ENCODE data around the gene COL8A1. TPM values are rescaled to one million over a fixed set of nuclear protein-coding genes. Genes with fewer than 3 reads are reported as not detected.

The COL8A1 gene
- total RNA-seq, 1 donor from 2014 or later: 0.22 TPM

GRCh38 chr3:99757966-99758365 lies 119.6 kb downstream of the COL8A1 start:
- intact Hi-C loops (cut with micrococcal nuclease): no loop called here

- intact Hi-C loops (cut with micrococcal nuclease): no loop called here
Measured at GRCh38 chr3:99758502-99759177, 120.2 kb downstream of the COL8A1 start.

GRCh38 chr3:99760031-99760430 lies 121.6 kb downstream of the COL8A1 start:
- intact Hi-C loops (cut with micrococcal nuclease): no loop called here

- intact Hi-C loops (cut with micrococcal nuclease): no loop called here
Measured at GRCh38 chr3:99760629-99761028, 122.2 kb downstream of the COL8A1 start.

- intact Hi-C loops (cut with micrococcal nuclease): no loop called here
Measured at GRCh38 chr3:99761415-99762165, 123.2 kb downstream of the COL8A1 start.

GRCh38 chr3:99762901-99763300 lies 124.5 kb downstream of the COL8A1 start:
- intact Hi-C loops (cut with micrococcal nuclease): no loop called here

- intact Hi-C loops (cut with micrococcal nuclease): no loop called here
Measured at GRCh38 chr3:99764377-99764776, 126.0 kb downstream of the COL8A1 start.

GRCh38 chr3:99765042-99765942 lies 126.9 kb downstream of the COL8A1 start:
- intact Hi-C loops (cut with micrococcal nuclease): no loop called here

GRCh38 chr3:99767291-99767690 lies 128.9 kb downstream of the COL8A1 start:
- intact Hi-C loops (cut with micrococcal nuclease): no loop called here

GRCh38 chr3:99768126-99768525 lies 129.7 kb downstream of the COL8A1 start:
- intact Hi-C loops (cut with micrococcal nuclease): no loop called here

- intact Hi-C loops (cut with micrococcal nuclease): no loop called here
Measured at GRCh38 chr3:99768808-99769501, 130.6 kb downstream of the COL8A1 start.

- intact Hi-C loops (cut with micrococcal nuclease): no loop called here
Measured at GRCh38 chr3:99772171-99772570, 133.8 kb downstream of the COL8A1 start.

GRCh38 chr3:99772671-99773070 lies 134.3 kb downstream of the COL8A1 start:
- intact Hi-C loops (cut with micrococcal nuclease): no loop called here

- intact Hi-C loops (cut with micrococcal nuclease): no loop called here
Measured at GRCh38 chr3:99774467-99774866, 136.1 kb downstream of the COL8A1 start.

GRCh38 chr3:99776516-99777209 lies 138.3 kb downstream of the COL8A1 start:
- intact Hi-C loops (cut with micrococcal nuclease): no loop called here

- intact Hi-C loops (cut with micrococcal nuclease): no loop called here
Measured at GRCh38 chr3:99777210-99777549, 138.8 kb downstream of the COL8A1 start.

GRCh38 chr3:99777708-99778107 lies 139.3 kb downstream of the COL8A1 start:
- intact Hi-C loops (cut with micrococcal nuclease): no loop called here

- intact Hi-C loops (cut with micrococcal nuclease): no loop called here
Measured at GRCh38 chr3:99780749-99781148, 142.4 kb downstream of the COL8A1 start.

GRCh38 chr3:99781761-99782160 lies 143.4 kb downstream of the COL8A1 start:
- intact Hi-C loops (cut with micrococcal nuclease): no loop called here

- intact Hi-C loops (cut with micrococcal nuclease): no loop called here
Measured at GRCh38 chr3:99783011-99783573, 144.7 kb downstream of the COL8A1 start.

Measured in T-helper 1 cell treated with Interleukin-12 subunit alpha and Interleukin-12 subunit beta and Interleukin-4 antibody, amounts not matched to agents 30 ng/mL and 1 ng/mL, for 36 hours (primary cell).